Large intestine (tissue), 3 donors: ENCODE measurements around the gene UFM1. TPM values are rescaled to one million over a fixed set of nuclear protein-coding genes. Genes with fewer than 3 reads are reported as not detected.
"Not testable (repeated sequence)": the region's sequence is repeated elsewhere in the genome, so short reads cannot be mapped to it uniquely, and the experiment has no call there.

Experiments
- DNase-seq, 2 donors: peaks; one replicate each; pipeline versions ENCODE4 v3.0.0 to v3.0.0-alpha.2; 2013
- H3K27ac ChIP-seq: one replicate; pipeline ENCODE4 v1.5.1; 2013; ENCODE audit warnings: low read length
- H3K27me3 ChIP-seq: 2 replicates; pipeline ENCODE4 v1.6.1; 2013; ENCODE audit warnings: low read length; ENCODE audit not compliant: control insufficient read depth, insufficient read depth
- H3K36me3 ChIP-seq: 2 replicates; pipeline ENCODE4 v1.6.1; 2013; ENCODE audit warnings: low read length; ENCODE audit not compliant: control insufficient read depth, insufficient read depth
- H3K4me1 ChIP-seq: one replicate; pipeline ENCODE4 v1.6.1; 2013; ENCODE audit warnings: low read length; ENCODE audit not compliant: control insufficient read depth, insufficient read depth
- H3K4me3 ChIP-seq: one replicate; pipeline ENCODE4 v1.5.1; 2013; ENCODE audit warnings: low read length
- H3K9me3 ChIP-seq: one replicate; pipeline ENCODE4 v1.6.1; 2013; ENCODE audit warnings: mild to moderate bottlenecking, low read depth, low read length, moderate library complexity; ENCODE audit not compliant: control insufficient read depth
- WGBS: methylation state at CpG from one replicate; pipeline ENCODE4 v1.1.5; 2013; ENCODE audit warnings: low lambda C conversion rate; ENCODE audit not compliant: insufficient coverage; 5-methylcytosine and 5-hydroxymethylcytosine counted together
- polyA plus RNA-seq: library from polyadenylated mRNA; unstranded; fragments of 120-200 nt; gene quantifications from one replicate; pipeline ENCODE4 v1.2.1, GENCODE V29; 2013

Gene UFM1
- polyA plus RNA-seq, 1 donor = 84.8 TPM

GRCh38 chr13:38361542-38362262, 12.1 kb downstream of the UFM1 start:
- Histone ChIP-seq H3K4me3 (no peak overlapping the region), H3K4me1 (no peaks in the 10 kb centered on the region), H3K27ac (no peak overlapping the region), H3K36me3 (peaks cover 25% of the 10 kb centered on the region), H3K9me3 (no peaks in the 10 kb centered on the region), H3K27me3 (no peaks in the 10 kb centered on the region)
- 86% methylated on average over 1 of the region's 4 CpGs for WGBS
- no peak for DNase-seq

DNA sequence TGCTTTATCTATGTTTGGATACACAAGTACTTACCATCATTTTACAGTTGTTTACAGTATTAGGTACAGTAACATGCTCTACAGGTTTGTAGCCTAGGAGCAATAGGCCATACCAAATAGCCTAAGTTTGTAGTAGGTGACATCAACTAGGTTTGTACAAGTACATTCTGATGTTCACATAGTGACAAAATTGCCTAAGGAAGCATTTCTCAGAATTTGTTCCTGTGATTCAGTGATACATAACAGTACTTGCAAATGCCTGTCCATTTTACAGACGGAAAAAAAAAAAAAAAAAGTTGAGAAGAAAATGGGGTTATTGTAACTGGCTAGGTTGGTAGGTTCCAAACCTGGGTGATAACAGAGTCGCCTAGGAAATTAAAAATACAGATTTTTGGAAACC, 13.6 kb downstream of the UFM1 start:
- H3K27ac ChIP-seq = no peak overlapping the region
- WGBS = no CpG with 5 or more reads among the region's 2 CpGs
- peaks cover 19% of the 10 kb centered on the region for H3K36me3 ChIP-seq
- H3K4me3 ChIP-seq = no peak overlapping the region
- no peaks in the 10 kb centered on the region for H3K4me1 ChIP-seq
- no peak for DNase-seq
- H3K27me3 ChIP-seq = no peaks in the 10 kb centered on the region
- H3K9me3 ChIP-seq = no peaks in the 10 kb centered on the region

DNA sequence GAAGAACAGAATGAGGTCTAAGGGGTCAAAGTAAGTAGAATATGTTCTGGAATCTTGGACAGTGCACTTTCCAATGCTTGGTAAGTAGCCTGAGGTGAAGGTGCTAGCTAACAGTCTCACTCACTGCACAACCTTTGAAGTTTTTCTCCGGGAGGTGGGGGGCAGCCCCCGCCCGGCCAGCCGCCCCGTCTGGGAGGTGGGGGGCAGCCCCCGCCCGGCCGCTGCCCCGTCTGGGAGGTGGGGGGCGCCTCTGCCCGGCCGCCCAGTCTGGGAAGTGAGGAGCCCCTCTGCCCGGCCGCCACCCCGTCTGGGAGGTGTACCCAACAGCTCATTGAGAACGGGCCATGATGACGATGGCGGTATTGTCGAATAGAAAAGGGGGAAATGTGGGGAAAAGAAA, 14.1 kb downstream of the UFM1 start:
- H3K27me3 ChIP-seq, H3K4me1 ChIP-seq, H3K9me3 ChIP-seq, DNase-seq, H3K4me3 ChIP-seq, H3K27ac ChIP-seq: not testable (repeated sequence)
- WGBS = no CpG with 5 or more reads among the region's 19 CpGs
- H3K36me3 ChIP-seq = peaks cover 19% of the 10 kb centered on the region

DNA sequence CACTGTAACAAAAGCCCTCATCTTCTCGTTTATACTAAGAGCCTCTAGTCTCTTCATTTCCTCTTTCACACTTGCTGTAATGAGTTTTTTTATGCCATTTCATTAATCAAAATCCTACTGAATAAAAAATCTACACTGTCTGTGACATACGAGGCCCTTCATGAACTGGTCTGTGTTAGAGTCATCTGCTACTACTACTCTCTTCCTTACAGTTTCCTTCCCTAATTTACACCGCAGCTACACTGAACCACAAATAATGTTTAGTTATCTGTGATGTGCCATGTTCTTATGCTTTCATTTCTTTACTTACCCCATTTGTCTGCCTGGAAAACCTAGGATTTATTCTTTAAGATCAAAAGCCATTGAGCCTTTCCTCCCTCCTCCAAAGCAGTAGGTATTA, 16.0 kb downstream of the UFM1 start:
- Histone ChIP-seq H3K36me3 (peaks cover 18% of the 10 kb centered on the region), H3K4me3 (no peak overlapping the region), H3K27me3 (no peaks in the 10 kb centered on the region), H3K27ac (no peak overlapping the region), H3K4me1 (no peaks in the 10 kb centered on the region), H3K9me3 (no peaks in the 10 kb centered on the region)
- DNase-seq = no peak
- 40% methylated on average over 1 of the region's 3 CpGs for WGBS

- WGBS = no CpG with 5 or more reads among the region's 3 CpGs
- no peaks in the 10 kb centered on the region for H3K27me3 ChIP-seq
- no peak overlapping the region for H3K4me3 ChIP-seq
- DNase-seq = no peak
- H3K4me1 ChIP-seq = no peaks in the 10 kb centered on the region
- no peak overlapping the region for H3K27ac ChIP-seq
- H3K9me3 ChIP-seq = no peaks in the 10 kb centered on the region
- H3K36me3 ChIP-seq = peaks cover 6% of the 10 kb centered on the region
These were observed 17.4 kb downstream of the UFM1 start for GRCh38 chr13:38366954-38367645.

GRCh38 chr13:38369058-38369457, 19.4 kb downstream of the UFM1 start:
- Histone ChIP-seq H3K9me3 (no peaks in the 10 kb centered on the region), H3K4me3 (no peak overlapping the region), H3K27ac (no peak overlapping the region), H3K36me3 (no peaks in the 10 kb centered on the region), H3K27me3 (no peaks in the 10 kb centered on the region), H3K4me1 (no peaks in the 10 kb centered on the region)
- DNase-seq = no peak
- no CpG with 5 or more reads among the region's 1 CpG for WGBS

- not testable (repeated sequence) for H3K4me3 ChIP-seq, H3K27ac ChIP-seq, H3K27me3 ChIP-seq, H3K9me3 ChIP-seq, H3K4me1 ChIP-seq, DNase-seq, H3K36me3 ChIP-seq
- WGBS = 100% methylated on average over 1 of the region's 3 CpGs
These were observed 20.4 kb downstream of the UFM1 start for GRCh38 chr13:38370096-38370495.

DNA sequence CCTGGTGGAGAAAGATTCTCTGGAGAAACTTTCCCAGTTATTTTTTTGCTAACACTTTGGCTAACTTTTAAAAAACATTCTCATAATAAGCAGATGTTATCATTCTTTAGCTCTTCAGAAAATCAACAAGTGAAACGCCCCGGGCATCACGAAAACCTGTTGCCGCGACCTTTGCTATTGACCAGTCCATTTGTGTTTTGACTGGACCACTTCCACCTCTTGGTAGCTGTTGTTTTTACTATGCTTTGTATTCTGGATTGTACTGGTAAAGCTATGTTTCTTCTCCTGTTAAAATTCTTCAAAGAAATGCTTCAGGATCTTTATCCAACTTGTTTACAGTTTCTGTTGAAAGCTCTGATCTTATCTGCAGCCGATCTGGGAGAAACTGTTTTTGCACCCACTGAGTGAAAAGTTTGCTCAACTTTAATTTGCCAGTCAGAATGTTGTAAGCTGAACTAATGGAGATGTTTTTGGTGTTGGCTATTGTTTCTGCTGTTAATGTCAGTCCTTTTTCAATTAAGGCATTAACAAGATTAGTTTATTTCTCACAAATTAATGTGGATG, 23.3 kb downstream of the UFM1 start:
- WGBS = 20% methylated on average over 2 of the region's 6 CpGs
- H3K27ac ChIP-seq = no peak overlapping the region
- DNase-seq = no peak
- no peaks in the 10 kb centered on the region for H3K9me3 ChIP-seq
- H3K4me1 ChIP-seq = no peaks in the 10 kb centered on the region
- no peaks in the 10 kb centered on the region for H3K27me3 ChIP-seq
- H3K36me3 ChIP-seq = no peaks in the 10 kb centered on the region
- no peak overlapping the region for H3K4me3 ChIP-seq

- Histone ChIP-seq H3K9me3 (no peaks in the 10 kb centered on the region), H3K4me1 (no peaks in the 10 kb centered on the region), H3K36me3 (no peaks in the 10 kb centered on the region), H3K27me3 (no peaks in the 10 kb centered on the region), H3K27ac (no peak overlapping the region), H3K4me3 (no peak overlapping the region)
- no CpG with 5 or more reads among the region's 1 CpG for WGBS
- no peak for DNase-seq
These were observed 26.9 kb downstream of the UFM1 start for GRCh38 chr13:38376546-38376945.

DNA sequence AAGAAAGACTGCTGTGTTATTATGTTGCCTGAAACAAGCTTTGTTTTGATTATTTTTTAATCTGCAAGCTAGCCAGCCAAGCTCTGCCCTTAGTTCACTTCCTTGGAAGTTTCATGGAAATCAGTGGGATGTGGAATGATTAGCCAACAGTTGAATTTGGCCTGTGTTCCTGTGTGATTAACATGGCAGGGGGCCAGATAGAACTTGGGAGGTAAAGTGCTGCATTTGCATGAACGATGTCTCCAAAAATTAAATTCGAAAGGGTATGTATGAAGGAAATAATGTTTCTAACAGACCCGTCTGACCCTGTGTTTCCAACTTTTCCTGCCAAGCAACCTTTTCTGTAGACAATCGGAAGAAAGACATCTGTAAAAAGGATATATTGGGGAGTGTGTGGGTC, 32.2 kb downstream of the UFM1 start:
- Histone ChIP-seq H3K36me3 (no peaks in the 10 kb centered on the region), H3K4me3 (no peak overlapping the region), H3K27ac (no peak overlapping the region), H3K27me3 (no peaks in the 10 kb centered on the region), H3K4me1 (no peaks in the 10 kb centered on the region), H3K9me3 (no peaks in the 10 kb centered on the region)
- no peak for DNase-seq
- WGBS = 85% methylated on average over 4 of the region's 4 CpGs
